GM12874 (cell line): Measurements from ENCODE around the gene NOP9.
A peak's percentile ranks its signal among the peaks of the same experiment; 100 is the strongest.

Source experiments
- CTCF ChIP-seq: IDR thresholded peaks from 2 replicates; pipeline ENCODE4 v1.5.1; 2011; ENCODE audit warnings: low read depth, mild to moderate bottlenecking, control low read depth, low read length, moderate library complexity; ENCODE audit not compliant: insufficient read depth

Gene NOP9

GRCh38 chr14:24286996-24287395 lies 12.7 kb upstream of the NOP9 start:
- TF ChIP-seq CTCF = no peak

- TF ChIP-seq CTCF = no peak
Measured at GRCh38 chr14:24289649-24290280, 9.9 kb upstream of the NOP9 start.

- no peak for TF ChIP-seq CTCF
Measured at GRCh38 chr14:24290746-24291145, 8.9 kb upstream of the NOP9 start.

- TF ChIP-seq CTCF = no peak
Measured at GRCh38 chr14:24291446-24292117, 8.1 kb upstream of the NOP9 start.

GRCh38 chr14:24292118-24292807 lies 7.4 kb upstream of the NOP9 start:
- no peak for TF ChIP-seq CTCF

GRCh38 chr14:24293525-24293924 lies 6.1 kb upstream of the NOP9 start:
- TF ChIP-seq CTCF = no peak

- peak; percentile 71 for TF ChIP-seq CTCF
Measured at GRCh38 chr14:24296341-24297157, 3.1 kb upstream of the NOP9 start.
